GM21723 (cell line): Measurements from ENCODE around the gene SMTNL2.
"Not testable (repeated sequence)": the region's sequence is repeated elsewhere in the genome, so short reads cannot be mapped to it uniquely, and the experiment has no call there.

ENCODE experiments used
- ATAC-seq: cut with Tn5 transposase; IDR thresholded peaks from one replicate; pipeline ENCODE4 v1.9.1; 2021; ENCODE audit warnings: mild to moderate bottlenecking, moderate library complexity; ENCODE audit not compliant: unreplicated experiment

SMTNL2 gene

DNA sequence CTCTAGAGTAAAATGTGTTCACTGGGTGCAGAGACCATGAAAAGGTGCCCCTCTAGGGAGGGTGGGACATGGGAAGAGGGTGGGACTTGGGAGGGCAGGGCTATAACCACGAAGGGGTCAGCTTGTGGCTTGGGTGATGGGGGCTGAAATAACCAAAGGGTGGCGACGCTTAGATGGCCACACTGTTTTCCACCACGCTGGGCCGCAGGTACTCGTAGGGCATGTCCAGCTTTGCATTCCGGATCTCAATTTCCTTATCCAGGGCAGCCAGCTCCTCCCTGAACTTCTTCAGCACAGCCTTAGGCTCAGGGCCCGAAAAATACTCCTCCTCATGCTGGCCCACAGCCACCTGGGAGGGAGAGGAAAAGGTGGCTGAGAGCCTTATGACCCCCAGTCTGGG, 47.1 kb downstream of the SMTNL2 start:
- no peak for ATAC-seq

DNA sequence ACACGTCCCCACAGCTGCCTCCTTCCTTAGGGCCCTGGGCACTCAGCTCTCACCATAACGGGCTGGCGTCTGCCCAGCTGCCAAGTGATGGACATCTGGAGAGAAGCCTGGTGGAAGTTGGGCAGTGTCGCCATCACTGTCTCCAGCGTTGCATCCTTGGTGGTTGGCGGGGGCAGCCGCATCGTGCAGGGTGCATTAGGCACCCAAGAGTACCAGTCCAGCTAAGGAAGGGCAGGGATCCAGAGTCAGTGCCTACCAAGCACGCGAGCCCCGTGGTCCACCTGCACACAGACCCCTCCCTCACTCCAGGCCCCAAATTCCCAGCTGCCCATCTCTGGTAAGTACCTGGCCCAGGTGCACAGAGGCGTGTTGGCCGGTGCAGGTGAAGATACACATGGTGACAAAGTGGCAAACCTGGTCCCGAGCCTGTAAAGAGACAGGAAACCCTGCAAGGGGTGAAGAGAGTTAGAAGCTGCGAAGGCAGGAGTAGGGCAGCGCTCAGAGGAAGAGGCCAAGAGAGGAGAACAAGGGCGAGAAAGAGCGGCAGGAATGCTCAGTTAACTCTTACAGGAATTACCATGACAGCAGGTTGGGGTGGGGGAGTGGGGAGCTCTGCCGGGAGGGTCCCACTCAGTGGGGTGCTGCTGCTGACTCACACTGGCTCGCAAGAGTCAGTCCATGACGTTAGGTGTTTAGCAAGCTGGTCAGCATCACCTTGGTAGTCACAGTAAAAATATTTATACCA, 47.7 kb downstream of the SMTNL2 start:
- ATAC-seq: no peak

GRCh38 chr17:4632581-4632920, 48.2 kb downstream of the SMTNL2 start:
- ATAC-seq: no peak

- no peak for ATAC-seq
Observed at GRCh38 chr17:4633643-4634042, 49.3 kb downstream of the SMTNL2 start.

- ATAC-seq: no peak
Observed at GRCh38 chr17:4634976-4635375, 50.6 kb downstream of the SMTNL2 start.

GRCh38 chr17:4635823-4636375, 51.6 kb downstream of the SMTNL2 start:
- no peak for ATAC-seq

DNA sequence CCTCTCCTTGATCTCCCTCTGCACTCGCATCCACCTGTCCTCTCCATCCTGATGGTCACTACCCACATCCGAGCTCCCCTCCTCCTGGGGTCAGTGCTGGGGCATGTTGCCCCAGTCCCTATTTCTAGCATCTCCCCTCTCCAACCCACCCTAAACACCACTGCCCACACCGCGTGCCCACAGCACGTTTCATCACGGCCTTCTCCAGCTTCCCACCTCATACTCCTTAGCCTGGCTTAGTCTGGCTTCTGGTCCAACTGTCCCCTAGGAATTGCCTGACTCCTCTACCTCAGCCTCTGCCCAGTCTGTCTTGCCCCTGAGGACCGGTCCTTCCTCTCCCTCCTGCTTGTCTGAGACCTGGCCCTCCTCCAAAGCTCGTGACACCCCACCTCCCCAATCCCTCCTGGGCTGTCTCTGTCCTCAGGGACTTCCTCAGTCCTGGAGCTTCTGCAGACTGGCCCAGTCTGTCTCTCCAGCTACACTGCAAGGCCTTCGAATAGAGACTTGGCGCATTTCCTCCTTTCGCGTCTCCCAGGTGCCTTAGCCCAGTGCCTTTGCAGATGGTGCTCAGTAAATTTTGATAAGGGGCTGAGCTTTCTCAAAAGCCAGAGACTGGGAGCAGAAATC, 52.3 kb downstream of the SMTNL2 start:
- ATAC-seq: no peak

- not testable (repeated sequence) for ATAC-seq
Observed at GRCh38 chr17:4638766-4639165, 54.4 kb downstream of the SMTNL2 start.

DNA sequence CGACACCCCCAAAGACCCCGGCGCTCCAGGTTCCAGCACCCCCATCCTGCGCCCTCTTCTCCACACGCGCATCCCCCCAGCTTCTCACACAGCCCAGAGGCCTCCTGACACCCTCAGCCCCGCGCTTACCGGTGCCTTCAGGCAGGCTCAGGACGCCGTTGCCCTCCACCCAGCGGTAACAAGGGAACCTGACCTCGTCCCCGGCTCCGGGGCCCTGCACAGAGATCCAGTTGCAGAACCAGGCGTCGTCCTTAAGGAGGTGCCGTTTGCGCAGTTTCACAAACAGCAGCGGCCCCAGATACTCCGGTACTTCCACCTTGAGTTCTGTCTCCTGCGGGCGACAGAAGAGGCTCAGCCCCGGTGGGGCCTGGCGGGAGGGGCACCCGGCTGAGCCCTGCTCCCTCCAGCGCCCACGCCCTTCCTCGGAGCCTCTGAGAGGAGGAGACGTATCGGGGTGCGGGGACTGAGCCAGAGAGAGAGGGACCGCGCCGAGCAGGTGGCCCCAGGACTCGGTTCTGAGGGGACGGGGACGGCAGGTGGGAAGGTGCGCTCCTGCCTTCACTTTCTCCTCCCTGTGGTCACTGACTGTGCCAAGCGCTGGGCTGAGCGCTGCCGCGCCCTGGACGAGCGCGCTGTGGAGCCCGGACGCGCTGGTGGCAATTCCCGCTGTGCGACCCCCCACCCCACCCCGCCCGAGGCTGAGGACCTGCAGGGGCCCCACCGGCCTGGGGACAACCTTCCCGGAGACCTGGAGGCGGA, 55.2 kb downstream of the SMTNL2 start:
- not testable (repeated sequence) for ATAC-seq

DNA sequence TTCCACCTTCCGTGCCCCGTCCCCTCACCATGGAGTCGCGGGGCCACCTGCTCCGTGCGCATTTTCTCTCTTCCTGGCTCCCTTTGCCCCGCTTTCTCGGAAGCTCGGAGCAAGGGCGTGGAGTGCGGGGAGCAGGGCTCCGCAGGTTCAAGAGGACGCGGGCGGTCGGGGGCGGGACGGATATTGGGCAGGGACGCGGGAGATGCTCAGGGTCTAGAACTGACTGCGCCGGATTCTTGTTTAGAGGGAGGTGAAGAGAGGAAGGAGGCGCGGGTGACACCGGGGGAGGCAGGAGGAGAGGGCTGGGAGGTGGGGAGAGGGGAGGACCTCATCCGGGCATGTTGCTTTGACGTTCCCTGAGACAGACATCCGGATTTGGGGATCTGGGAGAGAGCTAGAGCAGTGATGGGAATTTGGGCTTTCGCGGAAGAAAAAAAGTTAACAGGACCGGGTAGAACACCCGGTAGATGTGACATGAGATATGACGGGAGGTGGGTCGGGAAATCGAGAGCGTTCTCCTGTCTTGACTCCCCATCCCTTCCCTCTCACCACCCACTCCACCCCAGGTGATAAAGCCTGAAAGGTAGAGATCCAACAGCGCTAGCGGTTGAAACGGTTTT, 56.4 kb downstream of the SMTNL2 start:
- not testable (repeated sequence) for ATAC-seq

GRCh38 chr17:4641297-4642195, 57.2 kb downstream of the SMTNL2 start, which contains the start of gene ALOX15:
Gene ALOX15, minus strand, starts transcription at chr17:4641678. Its CDS starts 27 bp downstream, at chr17:4641651.
- ATAC-seq: no peak

DNA sequence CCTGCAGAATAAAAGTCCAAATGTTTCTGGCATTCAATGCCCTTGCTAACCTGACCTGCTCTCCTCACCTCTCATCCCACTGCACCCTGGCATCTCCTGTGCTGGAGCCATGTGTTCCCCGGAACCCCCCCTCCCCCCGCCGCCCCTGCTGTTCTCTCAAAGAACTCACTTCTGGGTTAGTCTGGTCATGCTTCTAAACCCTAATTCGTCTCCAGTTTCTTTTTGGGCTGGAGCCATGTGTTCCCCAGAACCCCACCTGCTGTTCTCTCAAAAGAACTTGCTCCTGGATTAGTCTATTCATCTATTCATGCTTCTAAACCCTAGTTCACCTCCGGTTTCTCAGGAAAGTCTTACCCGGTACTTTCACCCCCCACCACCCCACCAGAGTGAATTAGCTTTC, 58.0 kb downstream of the SMTNL2 start:
- ATAC-seq: no peak

DNA sequence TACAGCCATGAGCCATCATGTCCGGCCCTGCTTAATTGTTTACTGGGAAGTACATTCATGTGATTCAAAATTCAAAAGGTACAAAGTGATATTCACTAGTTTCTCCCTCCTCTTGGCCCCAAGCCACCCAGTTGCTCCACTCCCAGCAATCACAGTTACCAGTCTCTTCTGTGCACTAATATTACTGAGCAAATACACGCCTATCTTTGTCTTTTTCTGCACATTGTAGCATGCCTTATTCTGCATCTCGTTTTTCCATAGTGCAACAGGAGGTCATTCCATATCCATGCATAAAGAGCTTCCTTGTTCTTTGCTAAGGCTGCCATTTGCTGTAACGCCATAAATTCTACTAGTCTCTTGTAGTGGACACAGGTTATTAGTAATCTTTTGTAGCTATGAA, 59.3 kb downstream of the SMTNL2 start:
- no peak for ATAC-seq

- no peak for ATAC-seq
Observed at GRCh38 chr17:4645642-4646041, 61.3 kb downstream of the SMTNL2 start.

DNA sequence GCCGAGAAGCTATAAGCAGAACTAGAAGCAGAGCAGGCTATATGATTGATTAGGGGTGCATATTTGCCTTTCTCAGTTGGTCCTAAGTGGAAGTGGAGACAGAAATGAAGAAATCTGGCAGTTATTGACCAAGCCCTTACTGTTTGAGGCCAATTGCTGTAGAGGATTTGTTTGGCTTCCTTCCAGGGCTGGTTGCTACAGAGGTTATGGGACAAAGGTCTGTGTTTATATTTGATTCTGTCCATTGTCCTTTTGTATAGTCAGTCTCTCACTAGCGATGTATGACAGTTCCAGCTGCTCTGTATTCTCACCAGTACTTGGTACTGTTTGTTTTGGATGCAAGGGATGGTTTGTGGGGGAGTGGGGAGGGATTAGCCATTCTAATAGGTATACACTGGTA, 64.4 kb downstream of the SMTNL2 start:
- ATAC-seq: no peak

DNA sequence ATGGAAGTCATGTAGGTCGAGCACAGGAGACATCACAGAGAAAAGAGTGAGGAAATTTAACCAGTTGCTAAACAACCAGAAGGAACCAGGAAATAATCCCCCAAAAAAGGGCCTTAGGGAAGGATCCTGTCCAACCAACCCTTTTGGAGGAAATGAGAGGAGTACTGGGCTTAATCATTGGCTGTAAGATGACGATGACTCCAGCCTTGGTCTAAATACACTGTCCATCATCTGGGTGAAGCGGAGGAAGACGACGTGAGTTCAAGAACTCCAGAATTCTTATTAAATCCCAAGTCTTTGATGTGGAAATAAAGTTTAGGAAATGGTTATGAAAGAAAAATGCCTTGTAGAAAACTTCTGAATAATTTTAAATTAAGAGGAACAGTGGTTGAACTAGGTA, 68.7 kb downstream of the SMTNL2 start:
- ATAC-seq: no peak

DNA sequence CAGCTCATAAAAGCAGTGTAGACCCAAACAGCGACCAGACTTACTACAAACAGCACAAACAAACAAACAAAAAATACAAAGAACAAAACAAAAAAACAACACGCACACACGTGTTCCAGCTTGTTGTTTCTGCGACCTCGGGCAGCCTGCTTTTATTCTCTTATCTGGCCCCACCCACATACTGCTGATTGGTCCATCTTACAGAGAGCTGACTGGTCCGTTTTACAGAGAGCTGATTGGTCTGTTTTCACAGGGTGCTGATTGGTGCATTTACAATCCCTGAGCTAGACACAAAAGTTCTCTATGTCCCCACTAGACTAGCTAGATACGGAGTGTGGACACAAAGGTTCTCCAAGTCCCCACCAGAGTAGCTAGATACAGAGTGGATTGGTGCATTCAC, 71.6 kb downstream of the SMTNL2 start:
- ATAC-seq: not testable (repeated sequence)

- no peak for ATAC-seq
Observed at GRCh38 chr17:4657678-4658077, 73.3 kb downstream of the SMTNL2 start.
